ENCODE results near the gene RFT1.

DNA sequence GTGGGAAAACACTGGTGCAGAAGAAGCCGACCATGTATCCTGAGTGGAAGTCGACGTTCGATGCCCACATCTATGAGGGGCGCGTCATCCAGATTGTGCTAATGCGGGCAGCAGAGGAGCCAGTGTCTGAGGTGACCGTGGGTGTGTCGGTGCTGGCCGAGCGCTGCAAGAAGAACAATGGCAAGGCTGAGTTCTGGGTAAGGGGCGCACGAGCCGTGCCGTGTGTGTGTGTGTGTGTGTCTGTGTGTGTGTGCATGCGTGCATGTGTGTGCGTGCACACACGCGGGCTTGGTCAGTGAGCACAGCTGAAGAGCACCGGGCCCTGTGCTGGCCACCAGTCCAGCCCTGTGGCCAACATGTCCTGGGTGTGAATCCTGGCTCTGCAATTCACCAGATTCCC, 49.3 kb upstream of the RFT1 start:
- TF ChIP-seq, protein P1, sequence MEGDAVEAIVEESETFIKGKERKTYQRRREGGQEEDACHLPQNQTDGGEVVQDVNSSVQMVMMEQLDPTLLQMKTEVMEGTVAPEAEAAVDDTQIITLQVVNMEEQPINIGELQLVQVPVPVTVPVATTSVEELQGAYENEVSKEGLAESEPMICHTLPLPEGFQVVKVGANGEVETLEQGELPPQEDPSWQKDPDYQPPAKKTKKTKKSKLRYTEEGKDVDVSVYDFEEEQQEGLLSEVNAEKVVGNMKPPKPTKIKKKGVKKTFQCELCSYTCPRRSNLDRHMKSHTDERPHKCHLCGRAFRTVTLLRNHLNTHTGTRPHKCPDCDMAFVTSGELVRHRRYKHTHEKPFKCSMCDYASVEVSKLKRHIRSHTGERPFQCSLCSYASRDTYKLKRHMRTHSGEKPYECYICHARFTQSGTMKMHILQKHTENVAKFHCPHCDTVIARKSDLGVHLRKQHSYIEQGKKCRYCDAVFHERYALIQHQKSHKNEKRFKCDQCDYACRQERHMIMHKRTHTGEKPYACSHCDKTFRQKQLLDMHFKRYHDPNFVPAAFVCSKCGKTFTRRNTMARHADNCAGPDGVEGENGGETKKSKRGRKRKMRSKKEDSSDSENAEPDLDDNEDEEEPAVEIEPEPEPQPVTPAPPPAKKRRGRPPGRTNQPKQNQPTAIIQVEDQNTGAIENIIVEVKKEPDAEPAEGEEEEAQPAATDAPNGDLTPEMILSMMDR (tag by site-specific recombination; IDR thresholded peaks at IDR 0.05) = no peak
- TF ChIP-seq SCRT1 (tag by site-specific recombination; IDR thresholded peaks at IDR 0.05; ENCODE audit: borderline replicate concordance) (no peak), MYNN (tag by site-specific recombination; IDR thresholded peaks at IDR 0.05; ENCODE audit: borderline replicate concordance) (no peak), ZNF146 (tag by site-specific recombination; IDR thresholded peaks at IDR 0.05) (no peak), YY1 (tag by site-specific recombination; IDR thresholded peaks at IDR 0.05) (no peak)
- TF ChIP-seq, protein P2, sequence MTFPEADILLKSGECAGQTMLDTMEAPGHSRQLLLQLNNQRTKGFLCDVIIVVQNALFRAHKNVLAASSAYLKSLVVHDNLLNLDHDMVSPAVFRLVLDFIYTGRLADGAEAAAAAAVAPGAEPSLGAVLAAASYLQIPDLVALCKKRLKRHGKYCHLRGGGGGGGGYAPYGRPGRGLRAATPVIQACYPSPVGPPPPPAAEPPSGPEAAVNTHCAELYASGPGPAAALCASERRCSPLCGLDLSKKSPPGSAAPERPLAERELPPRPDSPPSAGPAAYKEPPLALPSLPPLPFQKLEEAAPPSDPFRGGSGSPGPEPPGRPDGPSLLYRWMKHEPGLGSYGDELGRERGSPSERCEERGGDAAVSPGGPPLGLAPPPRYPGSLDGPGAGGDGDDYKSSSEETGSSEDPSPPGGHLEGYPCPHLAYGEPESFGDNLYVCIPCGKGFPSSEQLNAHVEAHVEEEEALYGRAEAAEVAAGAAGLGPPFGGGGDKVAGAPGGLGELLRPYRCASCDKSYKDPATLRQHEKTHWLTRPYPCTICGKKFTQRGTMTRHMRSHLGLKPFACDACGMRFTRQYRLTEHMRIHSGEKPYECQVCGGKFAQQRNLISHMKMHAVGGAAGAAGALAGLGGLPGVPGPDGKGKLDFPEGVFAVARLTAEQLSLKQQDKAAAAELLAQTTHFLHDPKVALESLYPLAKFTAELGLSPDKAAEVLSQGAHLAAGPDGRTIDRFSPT (tag by site-specific recombination; IDR thresholded peaks at IDR 0.05) = no peak
